HPDE6-E6E7 (cell line): Measurements from ENCODE around the gene RREB1.

Experiments
- DNase-seq: peaks from one replicate; pipeline ENCODE4 v3.0.0; 2011; ENCODE audit warnings: missing footprints; ENCODE audit errors: extremely low spot score

RREB1 gene

DNA sequence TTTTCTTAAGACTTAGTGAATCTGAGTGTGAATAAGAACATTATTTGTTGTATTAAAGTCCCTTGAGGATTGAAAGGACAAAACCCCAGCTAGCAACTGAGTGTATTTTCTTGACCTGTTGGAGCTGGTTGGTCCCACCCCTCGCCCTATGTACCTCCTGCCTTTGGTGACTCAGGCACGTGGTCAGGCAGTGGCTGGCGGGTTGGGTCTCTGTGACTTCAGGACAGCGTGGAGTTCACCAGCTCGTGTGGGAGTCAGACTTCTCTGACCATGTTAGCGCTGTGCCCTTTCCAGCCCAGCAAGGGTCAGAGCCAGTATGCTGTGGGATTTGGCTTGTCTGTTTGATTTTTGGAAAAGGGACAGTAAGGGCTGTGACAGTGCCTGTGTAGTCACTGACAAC lies 111.5 kb downstream of the RREB1 start:
- DNase-seq, result no peak

- no peak for DNase-seq
Observed at GRCh38 chr6:7222197-7222596, 114.4 kb downstream of the RREB1 start.

DNA sequence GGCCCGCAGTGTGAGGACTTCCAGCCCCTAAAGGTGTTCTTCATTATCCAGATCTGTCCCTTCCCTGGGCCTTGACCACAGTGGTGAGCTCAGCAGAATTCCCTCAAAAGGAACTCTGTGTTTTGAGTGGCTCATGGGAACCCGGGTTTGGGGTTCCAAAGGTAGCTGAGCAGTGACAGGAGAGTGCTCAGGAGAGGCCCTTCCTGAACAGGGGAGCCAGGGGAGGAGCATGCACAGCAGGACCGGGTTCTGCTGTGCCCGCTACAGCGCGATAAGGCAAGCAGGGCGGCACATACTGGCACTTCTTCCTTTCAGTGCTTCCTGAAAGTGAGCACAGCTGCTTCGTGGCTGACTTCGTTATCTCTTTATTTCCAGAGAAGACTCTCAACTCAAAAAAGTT lies 117.0 kb downstream of the RREB1 start:
- no peak for DNase-seq

DNA sequence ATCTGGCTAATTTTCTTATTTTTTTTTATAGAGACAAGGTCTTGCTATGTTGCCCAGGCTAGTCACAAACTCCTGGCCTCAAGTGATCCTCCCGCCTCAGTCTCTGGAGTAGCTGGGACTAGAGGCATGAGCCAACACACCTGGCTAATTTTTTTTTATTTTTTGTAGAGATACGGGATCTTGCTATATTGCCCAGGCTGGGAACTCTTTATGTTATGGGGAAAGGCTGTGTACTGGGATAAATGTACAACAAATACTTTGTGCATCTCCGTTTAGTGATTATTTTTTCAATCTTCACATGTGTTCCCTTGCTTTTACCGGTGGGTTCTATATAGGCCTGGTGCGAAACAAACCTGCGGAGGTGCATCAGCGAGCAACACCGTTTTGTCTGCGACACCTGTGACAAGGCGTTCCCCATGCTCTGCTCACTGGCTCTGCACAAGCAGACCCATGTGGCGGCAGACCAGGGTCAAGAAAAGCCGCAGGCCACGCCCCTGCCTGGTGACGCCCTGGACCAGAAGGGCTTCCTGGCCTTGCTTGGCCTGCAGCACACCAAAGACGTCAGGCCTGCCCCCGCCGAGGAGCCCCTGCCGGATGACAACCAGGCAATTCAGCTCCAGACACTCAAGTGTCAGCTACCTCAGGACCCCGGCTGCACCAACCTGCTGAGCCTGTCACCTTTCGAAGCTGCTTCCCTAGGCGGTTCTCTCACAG lies 121.1 kb downstream of the RREB1 start:
- DNase-seq, result no peak

DNA sequence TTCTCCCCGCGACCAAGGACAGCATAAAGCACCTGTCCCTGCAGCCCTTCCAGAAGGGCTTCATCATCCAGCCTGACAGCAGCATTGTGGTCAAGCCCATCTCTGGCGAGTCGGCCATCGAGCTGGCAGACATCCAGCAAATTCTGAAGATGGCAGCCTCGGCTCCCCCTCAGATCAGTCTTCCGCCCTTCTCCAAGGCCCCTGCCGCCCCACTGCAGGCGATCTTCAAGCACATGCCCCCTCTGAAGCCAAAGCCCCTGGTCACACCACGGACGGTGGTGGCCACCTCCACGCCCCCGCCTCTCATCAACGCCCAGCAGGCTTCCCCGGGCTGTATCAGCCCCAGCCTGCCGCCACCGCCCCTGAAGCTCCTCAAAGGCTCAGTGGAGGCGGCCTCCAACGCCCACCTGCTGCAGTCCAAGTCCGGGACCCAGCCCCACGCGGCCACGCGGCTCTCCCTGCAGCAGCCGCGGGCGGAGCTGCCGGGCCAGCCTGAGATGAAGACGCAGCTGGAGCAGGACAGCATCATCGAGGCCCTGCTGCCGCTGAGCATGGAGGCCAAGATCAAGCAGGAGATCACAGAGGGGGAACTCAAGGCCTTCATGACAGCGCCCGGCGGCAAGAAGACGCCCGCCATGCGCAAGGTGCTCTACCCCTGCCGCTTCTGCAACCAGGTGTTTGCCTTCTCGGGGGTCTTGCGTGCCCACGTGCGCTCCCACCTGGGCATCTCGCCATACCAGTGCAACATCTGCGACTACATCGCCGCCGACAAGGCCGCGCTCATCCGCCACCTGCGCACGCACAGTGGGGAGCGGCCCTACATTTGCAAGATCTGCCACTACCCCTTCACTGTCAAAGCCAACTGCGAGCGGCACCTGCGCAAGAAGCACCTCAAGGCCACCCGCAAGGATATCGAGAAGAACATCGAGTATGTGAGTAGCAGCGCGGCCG lies 121.9 kb downstream of the RREB1 start:
- DNase-seq, result no peak

DNA sequence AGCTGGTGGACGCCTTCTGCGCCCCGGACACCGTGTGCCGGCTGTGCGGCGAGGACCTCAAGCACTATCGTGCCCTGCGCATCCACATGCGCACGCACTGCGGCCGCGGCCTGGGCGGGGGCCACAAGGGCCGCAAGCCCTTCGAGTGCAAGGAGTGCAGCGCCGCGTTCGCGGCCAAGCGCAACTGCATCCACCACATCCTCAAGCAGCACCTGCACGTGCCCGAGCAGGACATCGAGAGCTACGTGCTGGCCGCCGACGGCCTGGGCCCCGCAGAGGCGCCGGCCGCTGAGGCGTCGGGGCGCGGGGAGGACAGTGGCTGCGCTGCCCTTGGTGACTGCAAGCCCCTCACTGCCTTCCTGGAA lies 122.5 kb downstream of the RREB1 start:
- no peak for DNase-seq

- no peak for DNase-seq
Observed at GRCh38 chr6:7230956-7231713, 123.4 kb downstream of the RREB1 start.

DNA sequence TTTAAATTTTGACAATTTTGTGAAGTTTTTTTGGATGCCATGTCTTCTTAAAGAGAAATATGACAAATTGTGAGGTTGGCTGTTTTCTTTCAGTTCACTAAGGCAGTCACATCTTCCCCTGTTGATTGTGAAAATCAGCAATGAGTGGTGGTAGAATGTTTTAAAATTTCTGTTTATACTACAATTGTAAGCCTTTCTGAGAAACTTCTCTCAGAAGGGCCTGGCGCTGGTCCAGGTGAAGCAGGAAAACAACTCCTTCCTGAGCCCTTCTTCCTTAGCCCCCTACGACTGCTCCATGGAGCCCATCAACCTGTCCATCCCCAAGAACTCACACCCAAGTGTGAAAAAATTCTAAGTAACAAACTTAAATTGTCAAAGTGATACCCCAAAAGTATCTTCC lies 124.6 kb downstream of the RREB1 start:
- DNase-seq, result no peak

- no peak for DNase-seq
Observed at GRCh38 chr6:7234547-7234946, 126.8 kb downstream of the RREB1 start.

DNA sequence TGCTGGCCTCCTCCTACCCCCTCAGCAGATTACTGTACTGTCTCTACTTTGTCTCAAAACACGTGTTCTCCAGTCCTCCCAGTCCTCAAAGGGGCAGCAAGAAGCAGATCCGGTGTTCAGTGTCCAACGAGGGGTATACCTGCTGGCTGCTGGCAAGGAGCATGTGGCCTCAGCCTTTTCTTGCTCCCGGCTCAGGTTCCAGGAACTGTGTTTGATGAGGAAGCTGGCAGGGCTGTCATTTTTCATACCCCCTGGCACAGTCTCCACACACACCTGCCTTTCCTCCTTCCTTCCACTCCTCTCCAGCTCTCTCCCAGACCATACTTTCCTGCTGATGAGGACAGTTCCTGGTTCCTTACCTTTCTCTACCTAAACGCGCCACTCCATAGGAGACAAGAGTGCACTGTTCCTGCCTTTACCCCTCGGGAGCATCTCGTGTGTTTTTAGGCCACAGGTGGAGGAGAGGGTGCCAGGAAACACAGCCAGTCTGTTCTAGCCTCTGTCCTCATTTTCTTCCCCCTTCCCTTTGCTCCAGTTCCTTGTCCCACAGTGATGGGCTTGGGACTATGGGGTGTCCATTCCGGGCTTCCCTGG lies 128.0 kb downstream of the RREB1 start:
- no peak for DNase-seq

DNA sequence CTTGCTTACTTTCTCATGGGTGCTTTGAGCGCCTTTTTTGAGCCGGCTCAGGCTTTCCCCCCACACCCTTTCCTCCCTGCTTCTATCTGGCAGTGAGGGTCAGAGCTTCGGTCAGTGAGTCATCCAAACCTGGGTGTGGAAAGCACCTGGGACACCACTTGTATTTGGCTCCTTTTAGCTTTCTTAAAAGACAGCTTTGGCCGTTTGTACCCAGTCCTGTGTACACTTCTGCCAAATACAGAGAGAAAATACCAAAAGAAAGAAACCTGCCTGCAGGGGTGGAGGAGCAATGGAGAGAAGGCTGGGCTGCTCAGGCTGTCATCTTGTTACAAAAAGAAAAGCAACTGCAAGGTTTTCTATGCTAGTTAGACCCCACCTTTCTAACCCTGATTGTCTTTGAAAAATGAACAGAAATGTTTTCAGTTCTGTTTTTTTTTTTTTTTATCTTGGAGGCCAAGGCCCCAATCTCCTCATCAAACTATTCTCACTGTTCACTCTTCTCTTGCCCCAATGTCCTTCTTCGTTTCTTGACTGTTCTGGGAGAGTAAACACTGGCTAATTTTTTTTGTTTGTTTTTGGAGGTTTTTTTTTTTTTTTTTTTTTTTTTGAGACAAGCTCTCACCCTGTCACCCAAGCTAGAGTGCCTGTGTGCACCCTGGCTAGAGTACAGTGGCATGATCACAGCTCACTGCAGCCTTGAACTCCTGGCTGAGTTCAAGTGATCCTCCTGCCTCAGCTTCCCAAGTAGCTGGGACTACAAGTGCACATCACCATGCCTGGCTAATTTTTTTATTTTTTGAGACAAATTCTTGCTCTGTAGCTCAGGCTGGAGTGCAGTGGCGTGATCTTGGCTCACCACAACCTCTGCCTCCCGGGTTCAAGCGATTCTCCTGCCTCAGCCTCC lies 128.8 kb downstream of the RREB1 start:
- peak; percentile 66 for DNase-seq

GRCh38 chr6:7237653-7238188 lies 130.0 kb downstream of the RREB1 start:
- no peak for DNase-seq

DNA sequence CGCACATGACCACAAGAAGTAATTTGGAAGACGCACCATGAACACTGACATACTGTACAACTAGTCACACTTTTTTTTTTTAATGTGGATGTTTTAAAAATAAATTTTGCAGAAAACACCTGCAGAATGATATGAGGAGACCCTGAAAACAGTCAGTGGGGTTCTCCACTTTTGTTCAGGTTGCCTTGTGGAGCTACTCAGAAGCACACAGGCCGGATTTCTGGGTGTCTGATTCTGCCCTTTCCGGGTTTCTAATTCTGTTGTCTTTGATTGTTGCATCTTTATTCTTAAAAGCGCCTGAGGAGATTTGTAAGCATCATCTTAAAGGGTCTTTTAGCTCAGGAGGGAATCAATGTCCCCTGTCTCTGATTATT lies 130.8 kb downstream of the RREB1 start:
- no peak for DNase-seq

- DNase-seq, result peak; percentile 41
Observed at GRCh38 chr6:7238900-7239589, 131.3 kb downstream of the RREB1 start.

DNA sequence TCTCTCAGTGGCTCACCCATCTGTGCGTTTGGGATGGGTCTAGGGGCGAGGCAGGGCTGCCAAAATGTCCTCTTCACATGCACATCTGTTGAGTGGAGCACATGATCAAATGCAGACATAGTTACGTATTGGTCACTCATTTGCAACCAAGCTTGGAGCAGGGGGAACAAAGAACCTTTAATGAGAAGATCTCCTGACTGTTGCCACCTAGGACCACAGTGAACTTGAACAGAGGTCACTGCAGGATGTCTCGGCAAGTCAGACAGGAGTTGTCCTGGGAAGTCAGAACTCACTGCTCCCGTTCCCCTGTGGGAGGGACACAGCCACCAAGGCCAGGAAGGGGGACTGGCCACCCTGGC lies 131.8 kb downstream of the RREB1 start:
- no peak for DNase-seq

- no peak for DNase-seq
Observed at GRCh38 chr6:7240351-7240750, 132.6 kb downstream of the RREB1 start.

- DNase-seq, result no peak
Observed at GRCh38 chr6:7241160-7241559, 133.4 kb downstream of the RREB1 start.

DNA sequence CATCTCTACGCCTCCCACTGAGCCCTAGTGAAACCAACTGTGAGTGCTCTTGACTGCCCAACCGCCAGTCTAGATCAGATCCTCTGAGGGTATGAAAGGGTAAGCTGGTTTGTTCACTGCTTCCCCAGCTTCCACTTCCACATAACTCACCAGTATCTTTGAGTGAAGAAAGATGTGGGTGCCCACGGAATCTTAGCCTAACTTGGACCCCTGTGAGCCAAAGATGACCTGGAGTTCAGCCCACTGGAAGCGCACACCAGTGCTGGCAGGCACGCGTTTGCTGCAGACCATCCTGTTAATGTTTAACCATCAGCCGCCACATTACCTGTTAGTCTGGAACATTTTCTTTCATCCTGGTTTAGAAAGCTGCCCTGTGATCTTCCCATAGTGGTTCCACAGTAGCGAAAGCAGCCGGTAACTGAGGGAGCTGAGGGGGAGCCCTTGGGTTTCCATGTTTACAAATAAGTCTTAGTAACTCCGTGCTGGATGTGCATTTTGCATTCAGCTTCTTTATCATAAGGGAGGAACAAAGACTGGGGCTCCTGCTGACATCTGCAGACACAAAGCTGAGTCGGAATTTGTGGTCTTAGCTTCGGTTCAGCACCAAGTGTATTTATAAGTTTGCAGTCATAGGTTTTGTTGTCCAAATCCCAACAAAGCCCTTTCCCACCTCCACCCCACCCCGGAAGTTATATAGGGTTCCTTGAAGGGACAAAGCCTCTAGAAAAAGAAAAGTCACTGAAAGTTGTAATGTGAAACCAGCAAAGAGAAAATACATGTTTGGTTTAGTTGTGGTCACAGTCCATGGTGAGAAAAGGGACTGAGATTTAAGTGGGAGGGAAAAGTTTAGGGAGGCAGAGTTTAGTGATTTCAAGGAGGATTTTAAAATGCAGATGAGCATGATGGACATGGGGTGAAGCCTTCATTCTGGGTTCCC lies 134.2 kb downstream of the RREB1 start:
- DNase-seq, result no peak

- no peak for DNase-seq
Observed at GRCh38 chr6:7242835-7243178, 135.0 kb downstream of the RREB1 start.
